A673 (cell line): ENCODE measurements around the gene CELF1. TPM values are rescaled to one million over a fixed set of nuclear protein-coding genes. Genes with fewer than 3 reads are reported as not detected.

Source experiments
- BruUV-seq: library from RNA; stranded (reverse); fragments of 400-500 nt; replicated peaks from 2 replicates; lab custom pipeline; 2021; lab: Mats Ljungman, UMichigan
- CTCF ChIA-PET: fragments of 300-600 bp; sonication (Branson Sonifier 250); formaldehyde crosslinking; loops from one replicate; lab custom pipeline; 2022; ENCODE audit warnings: antibody characterized with exemption; lab: Charles Lee
- POLR2A ChIA-PET: fragments of 300-600 bp; sonication (Branson Sonifier 250); formaldehyde crosslinking; loops from one replicate; lab custom pipeline; 2022; ENCODE audit warnings: antibody characterized with exemption; ENCODE audit not compliant: low non-redundant PET; lab: Charles Lee
- DNase-seq: peaks from one replicate; pipeline ENCODE4 v3.0.0-alpha.2; 2015; ENCODE audit warnings: low spot score
- H3K27ac ChIP-seq: fragments of 200-600 bp; sonication (generic); 2 replicates; pipeline ENCODE4 v1.5.1; 2016; ENCODE audit warnings: mixed run types, low read depth, mild to moderate bottlenecking, mixed read lengths, antibody characterized with exemption, low read length; ENCODE audit not compliant: poor library complexity, severe bottlenecking
- H3K27me3 ChIP-seq: fragments of 200-600 bp; sonication (generic); replicated peaks from 2 replicates; pipeline ENCODE4 v1.6.1; 2017; ENCODE audit warnings: mixed run types, low read depth, mild to moderate bottlenecking, mixed read lengths, antibody characterized with exemption, low read length; ENCODE audit not compliant: insufficient read depth, poor library complexity
- H3K36me3 ChIP-seq: fragments of 200-600 bp; sonication (generic); 2 replicates; pipeline ENCODE4 v1.6.1; 2016; ENCODE audit warnings: mixed run types, mild to moderate bottlenecking, mixed read lengths, antibody characterized with exemption, low read length; ENCODE audit not compliant: insufficient read depth, poor library complexity, severe bottlenecking
- H3K4me1 ChIP-seq: fragments of 200-600 bp; sonication (generic); 2 replicates; pipeline ENCODE4 v1.6.1; 2017; ENCODE audit warnings: mixed run types, mild to moderate bottlenecking, mixed read lengths, antibody characterized with exemption, low read length; ENCODE audit not compliant: insufficient read depth, poor library complexity, severe bottlenecking
- H3K4me3 ChIP-seq: fragments of 200-600 bp; sonication (generic); 2 replicates; pipeline ENCODE4 v1.5.1; 2016; ENCODE audit warnings: low read depth, mixed run types, mild to moderate bottlenecking, mixed read lengths, low read length; ENCODE audit not compliant: poor library complexity, severe bottlenecking
- H3K9me3 ChIP-seq: fragments of 200-600 bp; sonication (generic); 2 replicates; pipeline ENCODE4 v1.6.1; 2016; ENCODE audit warnings: mixed run types, low read depth, mild to moderate bottlenecking, mixed read lengths, antibody characterized with exemption, low read length; ENCODE audit not compliant: poor library complexity, severe bottlenecking
- EZH2 ChIP-seq: fragments of 200-600 bp; sonication (generic); IDR thresholded peaks from 2 replicates; pipeline ENCODE4 v1.6.1; 2017; ENCODE audit warnings: borderline replicate concordance, low read depth, mild to moderate bottlenecking, mixed read lengths, antibody characterized with exemption, low read length; ENCODE audit not compliant: poor library complexity, severe bottlenecking
- intact Hi-C: fragments of 100-400 bp; cut with micrococcal nuclease; formaldehyde crosslinking; loops from one replicate; pipeline ENCODE4 v1.10.0; 2022; ENCODE audit not compliant: unreplicated experiment
- total RNA-seq: library from RNA; stranded (reverse); gene quantifications from 2 replicates; pipeline ENCODE4 v1.2.3, GENCODE V29; 2021
- TF ChIP-seq, protein P1 (sequence below): fragments of 300-800, 200-600 bp; sonication (generic); conservative IDR thresholded peaks from 2 replicates; pipeline ENCODE4 v1.5.1; 2017; ENCODE audit warnings: low read depth, mild to moderate bottlenecking, antibody characterized with exemption, low read length, moderate library complexity, mixed read lengths

Gene CELF1
- total RNA-seq, 1 experiment from 2014 or later = 257 TPM

DNA sequence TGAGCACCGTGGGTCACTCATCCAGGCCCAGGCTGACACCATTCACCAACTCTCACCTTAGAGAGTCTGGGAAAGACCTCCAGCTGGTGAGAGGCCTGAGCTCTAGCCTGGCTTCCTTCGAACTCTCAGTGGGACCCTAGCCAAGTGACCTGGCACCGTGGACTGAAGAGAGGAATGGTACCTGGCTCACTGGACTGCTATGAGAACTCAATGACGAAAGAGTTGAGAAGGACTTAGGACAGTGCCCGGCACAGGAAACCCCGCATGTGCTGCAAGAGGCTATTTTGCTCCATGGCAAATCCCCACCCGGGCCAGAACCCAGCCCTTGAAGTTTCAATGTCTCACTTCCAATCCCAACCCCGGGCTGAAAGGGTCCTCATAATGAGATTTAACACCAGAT, 103.4 kb downstream of the CELF1 start:
- Histone ChIP-seq H3K4me3 (no peak overlapping the region), H3K27me3 (no peaks in the 10 kb centered on the region), H3K27ac (no peak overlapping the region), H3K36me3 (no peaks in the 10 kb centered on the region), H3K4me1 (no peaks in the 10 kb centered on the region), H3K9me3 (no peaks in the 10 kb centered on the region)
- TF ChIP-seq, protein P1, sequence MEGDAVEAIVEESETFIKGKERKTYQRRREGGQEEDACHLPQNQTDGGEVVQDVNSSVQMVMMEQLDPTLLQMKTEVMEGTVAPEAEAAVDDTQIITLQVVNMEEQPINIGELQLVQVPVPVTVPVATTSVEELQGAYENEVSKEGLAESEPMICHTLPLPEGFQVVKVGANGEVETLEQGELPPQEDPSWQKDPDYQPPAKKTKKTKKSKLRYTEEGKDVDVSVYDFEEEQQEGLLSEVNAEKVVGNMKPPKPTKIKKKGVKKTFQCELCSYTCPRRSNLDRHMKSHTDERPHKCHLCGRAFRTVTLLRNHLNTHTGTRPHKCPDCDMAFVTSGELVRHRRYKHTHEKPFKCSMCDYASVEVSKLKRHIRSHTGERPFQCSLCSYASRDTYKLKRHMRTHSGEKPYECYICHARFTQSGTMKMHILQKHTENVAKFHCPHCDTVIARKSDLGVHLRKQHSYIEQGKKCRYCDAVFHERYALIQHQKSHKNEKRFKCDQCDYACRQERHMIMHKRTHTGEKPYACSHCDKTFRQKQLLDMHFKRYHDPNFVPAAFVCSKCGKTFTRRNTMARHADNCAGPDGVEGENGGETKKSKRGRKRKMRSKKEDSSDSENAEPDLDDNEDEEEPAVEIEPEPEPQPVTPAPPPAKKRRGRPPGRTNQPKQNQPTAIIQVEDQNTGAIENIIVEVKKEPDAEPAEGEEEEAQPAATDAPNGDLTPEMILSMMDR = no peak
- no peak for TF ChIP-seq EZH2
- ChIA-PET POLR2A (no interaction called here), CTCF (no interaction called here)
- BruUV-seq = no TSS peak
- no peak for DNase-seq
- intact Hi-C loops = no loop called here

DNA sequence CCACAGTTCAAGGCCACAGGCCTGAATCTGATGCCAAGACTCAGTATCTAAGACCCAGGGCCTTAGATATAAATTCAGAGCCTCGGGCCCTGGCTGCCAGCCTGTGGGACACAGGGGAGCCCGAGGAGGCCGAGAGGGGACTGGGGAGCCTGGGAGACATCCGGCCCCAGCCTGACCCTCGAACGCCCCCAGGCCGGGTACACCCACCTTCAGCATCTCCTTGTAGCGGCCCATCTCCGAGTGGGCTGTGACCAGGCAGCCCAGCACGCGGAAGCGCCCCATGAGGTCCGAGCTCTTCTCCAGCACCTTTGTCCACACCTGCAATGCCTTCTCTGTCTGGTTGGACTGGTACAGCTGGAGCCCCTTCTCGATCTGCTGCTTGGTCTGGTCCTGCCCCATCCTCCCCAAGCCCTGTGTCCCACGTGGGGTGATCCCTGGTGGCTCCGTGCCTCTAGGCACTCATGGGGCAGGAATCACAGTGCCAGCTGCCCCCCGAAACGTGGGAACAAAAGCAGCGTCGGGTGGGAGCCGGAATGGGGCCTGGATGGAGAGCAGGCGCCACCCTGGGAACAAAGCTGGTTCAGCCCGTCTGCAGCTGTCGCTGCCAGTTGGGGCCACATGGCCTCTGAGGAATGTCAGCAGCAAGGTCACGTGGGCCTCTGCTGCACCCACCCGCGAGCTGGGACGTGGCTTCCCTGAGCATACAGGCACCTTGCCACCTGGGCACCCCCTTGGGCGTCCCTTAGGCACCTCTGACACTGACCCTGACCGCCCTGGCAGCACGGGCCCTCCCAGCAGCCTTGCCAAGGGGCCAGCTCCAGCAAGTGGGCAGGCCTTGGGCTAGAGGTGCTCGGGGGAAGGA, 104.1 kb downstream of the CELF1 start, which contains the start of gene RAPSN:
Gene RAPSN, minus strand, starts transcription at position 571 of the 862 bp plus-strand sequence. Its CDS starts 172 bp downstream, at position 399.
- POLR2A ChIA-PET = interaction anchor here (0.5 kb wide), 1 partner anchor 487 kb away, joined by 17 read pairs; no protein-coding TSS in a partner anchor
- no peaks in the 10 kb centered on the region for H3K4me1 ChIP-seq
- H3K4me3 ChIP-seq = no peak within 1 kb of the TSS
- BruUV-seq = no TSS peak
- no peaks in the 10 kb centered on the region for H3K9me3 ChIP-seq
- no peak within 1 kb of the TSS for H3K27ac ChIP-seq
- DNase-seq = no peak
- H3K27me3 ChIP-seq = no peaks in the 10 kb centered on the region
- H3K36me3 ChIP-seq = no peaks in the 10 kb centered on the region
- intact Hi-C loops = no loop called here
- CTCF ChIA-PET = interaction anchor here (0.6 kb wide), 1 partner anchor 193 kb away, joined by 3 read pairs; no protein-coding TSS in a partner anchor
- TF ChIP-seq, protein P1 = no peak
- no peak for TF ChIP-seq EZH2

DNA sequence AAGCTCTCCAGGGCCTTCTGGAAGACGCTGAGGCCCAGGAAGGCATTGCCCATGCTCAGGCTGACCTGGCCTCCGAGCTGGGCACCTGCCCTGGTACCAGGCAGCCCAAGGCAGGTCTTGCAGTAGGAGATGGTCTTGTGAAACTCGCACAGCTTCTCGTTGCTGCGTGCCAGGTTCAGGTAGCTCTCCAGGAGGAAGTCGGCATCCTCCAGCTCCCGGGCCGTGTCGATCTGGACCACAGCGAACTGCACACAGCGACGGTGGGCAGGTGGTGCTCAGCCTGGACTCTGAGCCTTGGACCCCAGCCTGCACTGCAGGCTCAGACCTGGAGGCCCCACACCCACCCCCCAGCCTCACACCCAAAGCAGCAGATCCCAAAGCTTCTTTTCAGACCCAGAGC, 105.0 kb downstream of the CELF1 start:
- intact Hi-C loops = no loop called here
- H3K4me1 ChIP-seq = no peaks in the 10 kb centered on the region
- no peak overlapping the region for H3K4me3 ChIP-seq
- no peaks in the 10 kb centered on the region for H3K27me3 ChIP-seq
- no peaks in the 10 kb centered on the region for H3K9me3 ChIP-seq
- DNase-seq = no peak
- no peaks in the 10 kb centered on the region for H3K36me3 ChIP-seq
- TF ChIP-seq, protein P1 = no peak
- no peak for TF ChIP-seq EZH2
- no TSS peak for BruUV-seq
- POLR2A ChIA-PET = interaction anchor here (0.5 kb wide), 1 partner anchor 488 kb away, joined by 17 read pairs; no protein-coding TSS in a partner anchor
- CTCF ChIA-PET = no interaction called here
- no peak overlapping the region for H3K27ac ChIP-seq
